Left ventricle myocardium inferior (tissue), 1 donor: Measurements from ENCODE around the gene G3BP2. TPM values are rescaled to one million over a fixed set of nuclear protein-coding genes. Genes with fewer than 3 reads are reported as not detected.
"Not testable (repeated sequence)": the region's sequence is repeated elsewhere in the genome, so short reads cannot be mapped to it uniquely, and the experiment has no call there.

Experiments used
- DNase-seq: peaks from one replicate; pipeline ENCODE4 v3.0.0-alpha.2; 2020
- H3K27ac ChIP-seq: fragments of 200-600 bp; replicated peaks from 2 replicates; pipeline ENCODE4 v1.8.0; 2021
- H3K27me3 ChIP-seq: fragments of 200-600 bp; 2 replicates; pipeline ENCODE4 v1.8.0; 2021; ENCODE audit warnings: low read depth
- H3K36me3 ChIP-seq: fragments of 200-600 bp; 2 replicates; pipeline ENCODE4 v1.8.0; 2021
- H3K4me1 ChIP-seq: fragments of 200-600 bp; 2 replicates; pipeline ENCODE4 v1.8.0; 2021
- H3K4me3 ChIP-seq: fragments of 200-600 bp; 2 replicates; pipeline ENCODE4 v1.8.0; 2021; ENCODE audit warnings: mild to moderate bottlenecking, moderate library complexity
- H3K9me3 ChIP-seq: fragments of 200-600 bp; replicated peaks from 2 replicates; pipeline ENCODE4 v1.8.0; 2021
- CTCF ChIP-seq: fragments of 200-600 bp; IDR thresholded peaks from 2 replicates; pipeline ENCODE4 v1.8.0; 2021; ENCODE audit warnings: antibody characterized with exemption, mild to moderate bottlenecking, borderline replicate concordance
- intact Hi-C: fragments of 100-400 bp; cut with micrococcal nuclease; formaldehyde crosslinking; loops from one replicate; pipeline ENCODE4 v1.11.0; 2022
- total RNA-seq: library from RNA; stranded (reverse); fragmentation: NEBNext Ultra II Directional; extraction: Animal tissue kit (Norgen Biotek cat#: 25700); gene quantifications from one replicate; pipeline ENCODE4 v1.2.1, GENCODE V29; 2021
- donor health status: DM: no; HTN: yes; CAD: no; lungs with severe emphysema.

G3BP2 gene
- total RNA-seq, 1 donor from 2014 or later: 71.2 TPM

GRCh38 chr4:75673959-75674328 is 733 bp upstream of the G3BP2 start:
- intact Hi-C loops: loop anchor here (5.0 kb wide), 1 partner anchor 48 kb away; the partner anchor contains the start of gene USO1
- no peak for DNase-seq
- no peaks in the 10 kb centered on the region for H3K9me3 ChIP-seq
- H3K27me3 ChIP-seq: no peaks in the 10 kb centered on the region
- H3K27ac ChIP-seq: peak overlapping the region; percentile 96
- peak overlapping the region; percentile 97 for H3K4me3 ChIP-seq
- H3K4me1 ChIP-seq: peaks cover 50% of the 10 kb centered on the region
- no peak for TF ChIP-seq CTCF
- no peaks in the 10 kb centered on the region for H3K36me3 ChIP-seq

- Histone ChIP-seq H3K4me1 (peaks cover 64% of the 10 kb centered on the region), H3K9me3 (no peaks in the 10 kb centered on the region), H3K27me3 (no peaks in the 10 kb centered on the region), H3K4me3 (peak overlapping the region; percentile 97), H3K36me3 (no peaks in the 10 kb centered on the region), H3K27ac (peak overlapping the region; percentile 96)
- no peak for TF ChIP-seq CTCF
- intact Hi-C loops: loop anchor here (5.0 kb wide), 1 partner anchor 50 kb away; the partner anchor contains the start of gene USO1
- peak; percentile 67 for DNase-seq
Observed at GRCh38 chr4:75672461-75673026, 667 bp downstream of the G3BP2 start.

GRCh38 chr4:75671802-75672421 is 1.3 kb downstream of the G3BP2 start:
- Histone ChIP-seq H3K36me3 (no peaks in the 10 kb centered on the region), H3K9me3 (no peaks in the 10 kb centered on the region), H3K4me3 (peak overlapping the region; percentile 97), H3K27me3 (no peaks in the 10 kb centered on the region), H3K4me1 (peaks cover 70% of the 10 kb centered on the region), H3K27ac (peak overlapping the region; percentile 96)
- intact Hi-C loops: loop anchor here (5.0 kb wide), 1 partner anchor 50 kb away; the partner anchor contains the start of gene USO1
- no peak for DNase-seq
- TF ChIP-seq CTCF: no peak

GRCh38 chr4:75668596-75668995 is 4.6 kb downstream of the G3BP2 start:
- Histone ChIP-seq H3K27me3 (no peaks in the 10 kb centered on the region), H3K4me1 (peaks cover 87% of the 10 kb centered on the region)

GRCh38 chr4:75667636-75668035 is 5.6 kb downstream of the G3BP2 start:
- H3K4me1 ChIP-seq: peaks cover 90% of the 10 kb centered on the region
- H3K36me3 ChIP-seq, H3K27me3 ChIP-seq, intact Hi-C loops, DNase-seq, H3K9me3 ChIP-seq, H3K27ac ChIP-seq, H3K4me3 ChIP-seq: not testable (repeated sequence)

More at GRCh38 chr4:75668596-75668995, 4.6 kb downstream of the G3BP2 start:
- no peak for TF ChIP-seq CTCF
- no peak for DNase-seq
- no peak overlapping the region for H3K27ac ChIP-seq
- no peaks in the 10 kb centered on the region for H3K36me3 ChIP-seq
- H3K9me3 ChIP-seq: no peaks in the 10 kb centered on the region
- intact Hi-C loops: no loop called here
- H3K4me3 ChIP-seq: no peak overlapping the region

- intact Hi-C loops: no loop called here
- no peak for DNase-seq
- no peak overlapping the region for H3K27ac ChIP-seq
- no peaks in the 10 kb centered on the region for H3K27me3 ChIP-seq
- H3K4me1 ChIP-seq: peaks cover 85% of the 10 kb centered on the region
- H3K9me3 ChIP-seq: no peaks in the 10 kb centered on the region
- no peak for TF ChIP-seq CTCF
- H3K36me3 ChIP-seq: peaks cover 5% of the 10 kb centered on the region
- H3K4me3 ChIP-seq: no peak overlapping the region
Observed at GRCh38 chr4:75666299-75666698, 6.9 kb downstream of the G3BP2 start.

GRCh38 chr4:75664604-75665003 is 8.6 kb downstream of the G3BP2 start:
- H3K9me3 ChIP-seq, intact Hi-C loops, DNase-seq, H3K4me3 ChIP-seq, H3K27ac ChIP-seq, H3K27me3 ChIP-seq: not testable (repeated sequence)
- Histone ChIP-seq H3K36me3 (peaks cover 11% of the 10 kb centered on the region), H3K4me1 (peaks cover 85% of the 10 kb centered on the region)
